HCT116 (cell line): ENCODE measurements around the gene TACC3. TPM values are rescaled to one million over a fixed set of nuclear protein-coding genes. Genes with fewer than 3 reads are reported as not detected.

ENCODE experiments used
- ATAC-seq: fragments of 200-7000 bp; cut with Tn5 transposase; 2 replicates; pipeline ENCODE4 v1.9.1; 2020; ENCODE audit warnings: mild to moderate bottlenecking, moderate library complexity
- BruUV-seq: library from RNA; stranded (reverse); fragments of 400-500 nt; replicated peaks from 2 replicates; lab custom pipeline; 2021; lab: Mats Ljungman, UMichigan
- CTCF ChIA-PET: fragments of 300-600 bp; sonication (Branson Sonifier 250); formaldehyde crosslinking; loops from one replicate; lab custom pipeline; 2021; ENCODE audit warnings: antibody characterized with exemption; lab: Charles Lee
- POLR2A ChIA-PET: fragments of 300-600, 350-600 bp; sonication (Branson Sonifier 250); formaldehyde crosslinking; loops from one replicate; lab custom pipeline; 2021; ENCODE audit warnings: antibody characterized with exemption; lab: Charles Lee
- RAD21 ChIA-PET, 2 experiments: fragments of 300-600 bp; sonication (Branson Sonifier 250); formaldehyde crosslinking; loops; one replicate each; lab custom pipeline; 2023; ENCODE audit warnings: low total read pairs in 2 of 2; ENCODE audit not compliant: uncharacterized antibody in 2 of 2, unreplicated experiment in 2 of 2, low non-redundant PET in 1 of 2; lab: Charles Lee
- DNase-seq: peaks from one replicate; pipeline ENCODE4 v3.0.0-alpha.2; 2010; ENCODE audit warnings: low read depth, low spot score
- H2AFZ ChIP-seq: fragments of 200-600 bp; shearing (Covaris generic), sonication (generic); 2 replicates; pipeline ENCODE4 v1.6.1; 2017; ENCODE audit warnings: low read depth, mixed run types, mixed read lengths, antibody characterized with exemption, low read length; ENCODE audit not compliant: poor library complexity, severe bottlenecking
- H3K27ac ChIP-seq: 2 replicates; pipeline ENCODE4 v1.5.1; 2012; ENCODE audit warnings: low read depth, low read length
- H3K27me3 ChIP-seq: fragments of 200-600 bp; sonication (generic); 2 replicates; pipeline ENCODE4 v1.6.1; 2016; ENCODE audit warnings: mixed run types, low read length, mixed read lengths; ENCODE audit not compliant: insufficient read depth
- H3K36me3 ChIP-seq, 2 experiments: fragments of 200-500 bp in 1 of 2; fragments of 200-600 bp in 1 of 2; sonication (Bioruptor generic) in 1 of 2; sonication (generic) in 1 of 2; 2 replicates each; pipeline versions ENCODE4 v1.5.1 to v1.6.1; 2014 to 2016; ENCODE audit warnings: low read length in 2 of 2, inconsistent platforms in 1 of 2, mixed read lengths in 1 of 2, mixed run types in 1 of 2; ENCODE audit not compliant: insufficient read depth in 2 of 2, control insufficient read depth in 1 of 2
- H3K4me1 ChIP-seq, 2 experiments: fragments of 200-600 bp in 1 of 2; sonication (generic) in 1 of 2; 2 replicates each; pipeline versions ENCODE4 v1.5.1 to v1.6.1; 2012 to 2017; ENCODE audit warnings: low read length in 2 of 2, inconsistent platforms in 1 of 2, mild to moderate bottlenecking in 1 of 2, mixed read lengths in 1 of 2, mixed run types in 1 of 2, moderate library complexity in 1 of 2; ENCODE audit not compliant: insufficient read depth in 2 of 2, control insufficient read depth in 1 of 2
- H3K4me2 ChIP-seq: fragments of 200-600 bp; sonication (generic); 2 replicates; pipeline ENCODE4 v1.6.1; 2017; ENCODE audit warnings: mixed run types, low read length, mixed read lengths
- H3K4me3 ChIP-seq, 2 experiments: fragments of 200-600 bp in 1 of 2; sonication (generic) in 1 of 2; replicated peaks in 1 of 2; 2 replicates each; pipeline ENCODE4 v1.5.1; 2011 to 2016; ENCODE audit warnings: low read length in 2 of 2, control low read depth in 1 of 2, low read depth in 1 of 2, mild to moderate bottlenecking in 1 of 2, mixed read lengths in 1 of 2, mixed run types in 1 of 2
- H3K79me2 ChIP-seq: fragments of 200-600 bp; sonication (generic); 2 replicates; pipeline ENCODE4 v1.6.1; 2017; ENCODE audit warnings: mild to moderate bottlenecking, mixed run types, low read length, moderate library complexity, mixed read lengths; ENCODE audit not compliant: insufficient read depth
- H3K9ac ChIP-seq: fragments of 200-600 bp; sonication (generic); 2 replicates; pipeline ENCODE4 v1.6.1; 2016; ENCODE audit warnings: low read length, mixed read lengths
- H3K9me2 ChIP-seq: fragments of 200-600 bp; sonication (generic), shearing (Covaris generic); 2 replicates; pipeline ENCODE4 v1.6.1; 2017; ENCODE audit warnings: mixed run types, mild to moderate bottlenecking, moderate library complexity; ENCODE audit not compliant: insufficient read depth
- H3K9me3 ChIP-seq, 2 experiments: fragments of 200-500 bp in 1 of 2; fragments of 200-600 bp in 1 of 2; sonication (Bioruptor generic) in 1 of 2; sonication (generic) in 1 of 2; 2 replicates each; pipeline ENCODE4 v1.6.1; 2014 to 2017; ENCODE audit warnings: low read length in 2 of 2, mixed read lengths in 2 of 2, inconsistent platforms in 1 of 2, low read depth in 1 of 2, mild to moderate bottlenecking in 1 of 2, mixed run types in 1 of 2, moderate library complexity in 1 of 2; ENCODE audit not compliant: control insufficient read depth in 1 of 2, insufficient read depth in 1 of 2
- H4K20me1 ChIP-seq: fragments of 200-600 bp; sonication (generic), shearing (Covaris generic); 2 replicates; pipeline ENCODE4 v1.6.1; 2017; ENCODE audit warnings: mixed run types, mild to moderate bottlenecking, moderate library complexity; ENCODE audit not compliant: insufficient read depth
- CTCF ChIP-seq, 3 experiments: fragments of 200-600 bp in 1 of 3; sonication (generic) in 1 of 3; IDR thresholded peaks in 2 of 3; conservative IDR thresholded peaks in 1 of 3; 2 replicates each; pipeline ENCODE4 v1.5.1; 2012 to 2017; ENCODE audit warnings: low read depth in 2 of 3, low read length in 2 of 3, antibody characterized with exemption in 1 of 3, borderline replicate concordance in 1 of 3, control low read depth in 1 of 3, mild to moderate bottlenecking in 1 of 3, mixed read lengths in 1 of 3, mixed run types in 1 of 3, moderate library complexity in 1 of 3; ENCODE audit not compliant: insufficient read depth in 1 of 3
- ELF1 ChIP-seq: IDR thresholded peaks from 2 replicates; pipeline ENCODE4 v1.6.1; 2012; ENCODE audit warnings: low read depth, borderline replicate concordance
- EZH2 ChIP-seq: fragments of 200-600 bp; sonication (generic); IDR thresholded peaks from 2 replicates; pipeline ENCODE4 v1.6.1; 2017; ENCODE audit warnings: antibody characterized with exemption, mixed run types
- POLR2AphosphoS5 ChIP-seq: IDR thresholded peaks from 2 replicates; pipeline ENCODE4 v1.6.1; 2011; ENCODE audit warnings: mild to moderate bottlenecking, low read depth, low read length, moderate library complexity
- RAD21 ChIP-seq: IDR thresholded peaks from 2 replicates; pipeline ENCODE4 v1.6.1; 2012; ENCODE audit warnings: low read depth, mild to moderate bottlenecking
- SIN3A ChIP-seq: IDR thresholded peaks from 2 replicates; pipeline ENCODE4 v1.6.1; 2012; ENCODE audit warnings: low read depth
- SP1 ChIP-seq: IDR thresholded peaks from 2 replicates; pipeline ENCODE4 v1.6.1; 2012; ENCODE audit warnings: low read depth
- SRF ChIP-seq: IDR thresholded peaks from 2 replicates; pipeline ENCODE4 v1.6.1; 2012; ENCODE audit warnings: low read depth
- TCF7L2 ChIP-seq: IDR thresholded peaks from 2 replicates; pipeline ENCODE4 v1.7.0; 2011; ENCODE audit warnings: borderline replicate concordance, inconsistent platforms; ENCODE audit not compliant: insufficient read depth, insufficient read length; ENCODE audit errors: extremely low read depth
- intact Hi-C: fragments of 100-400 bp; cut with micrococcal nuclease; formaldehyde crosslinking; loops from 2 replicates; pipeline ENCODE4 v1.10.0; 2022
- total RNA-seq: library from RNA; stranded (reverse); gene quantifications from one replicate; pipeline ENCODE4 v1.2.1, GENCODE V29; 2021; ENCODE audit not compliant: unreplicated experiment
- TF ChIP-seq, protein P1 (sequence below): IDR thresholded peaks from 2 replicates; pipeline ENCODE4 v1.6.1; 2012; ENCODE audit warnings: low read depth
- TF ChIP-seq, protein P2 (sequence below): IDR thresholded peaks from 2 replicates; pipeline ENCODE4 v1.6.1; 2012

Gene TACC3
- total RNA-seq, 1 experiment from 2014 or later: 106 TPM

- no TSS peak for BruUV-seq
- H2AFZ ChIP-seq: no peak within 1 kb of the TSS
- H3K4me2 ChIP-seq: peak within 1 kb of the TSS; percentile 90
Measured at GRCh38 chr4:1683736-1684505, 37.4 kb upstream of the TACC3 start, which contains the start of gene FAM53A. Gene FAM53A (minus strand): TSS chr4:1684313. CDS start chr4:1668741, 15,572 bp downstream.

GRCh38 chr4:1684506-1685234, 36.7 kb upstream of the TACC3 start:
- intact Hi-C loops: no loop called here
- H3K27ac ChIP-seq: peak overlapping the region; percentile 70; the same call in 1 of the 2 replicates
- no peak overlapping the region for H2AFZ ChIP-seq
- H3K4me2 ChIP-seq: peak overlapping the region; percentile 90
- ATAC-seq (peak; percentile 51), DNase-seq (no peak)
- ChIA-PET CTCF (no interaction called here), POLR2A (interaction anchor here (1.1 kb wide), 1 partner anchor 9 kb away, joined by 3 read pairs; no protein-coding TSS in a partner anchor), RAD21 (no interaction called here)
- H3K36me3 ChIP-seq: no peaks in the 10 kb centered on the region
- H3K9me3 ChIP-seq: no peaks in the 10 kb centered on the region
- H3K79me2 ChIP-seq: no peaks in the 10 kb centered on the region
- peaks cover 8 to 23% of the 10 kb centered on the region in 2 experiments; a peak in 3 of 4 replicates for H3K4me1 ChIP-seq
- no TSS peak for BruUV-seq
- H3K9ac ChIP-seq: peak overlapping the region; percentile 67
- H3K4me3 ChIP-seq: peak overlapping the region; percentile 53 to 63
- H3K27me3 ChIP-seq: no peaks in the 10 kb centered on the region
- H3K9me2 ChIP-seq: no peaks in the 10 kb centered on the region
- no peaks in the 10 kb centered on the region for H4K20me1 ChIP-seq
- TF ChIP-seq EZH2 (no peak), CTCF (IDR thresholded peaks at IDR 0.05 in 2 of 3, conservative IDR thresholded peaks at IDR 0.05 in 1 of 3; ENCODE audit: borderline replicate concordance in 1 of 3, insufficient read depth in 1 of 3, low read depth in 2 of 3, low read length in 2 of 3) (no peak), RAD21 (no peak), SP1 (no peak), POLR2AphosphoS5 (peak; percentile 77)
- TF ChIP-seq, protein P1, sequence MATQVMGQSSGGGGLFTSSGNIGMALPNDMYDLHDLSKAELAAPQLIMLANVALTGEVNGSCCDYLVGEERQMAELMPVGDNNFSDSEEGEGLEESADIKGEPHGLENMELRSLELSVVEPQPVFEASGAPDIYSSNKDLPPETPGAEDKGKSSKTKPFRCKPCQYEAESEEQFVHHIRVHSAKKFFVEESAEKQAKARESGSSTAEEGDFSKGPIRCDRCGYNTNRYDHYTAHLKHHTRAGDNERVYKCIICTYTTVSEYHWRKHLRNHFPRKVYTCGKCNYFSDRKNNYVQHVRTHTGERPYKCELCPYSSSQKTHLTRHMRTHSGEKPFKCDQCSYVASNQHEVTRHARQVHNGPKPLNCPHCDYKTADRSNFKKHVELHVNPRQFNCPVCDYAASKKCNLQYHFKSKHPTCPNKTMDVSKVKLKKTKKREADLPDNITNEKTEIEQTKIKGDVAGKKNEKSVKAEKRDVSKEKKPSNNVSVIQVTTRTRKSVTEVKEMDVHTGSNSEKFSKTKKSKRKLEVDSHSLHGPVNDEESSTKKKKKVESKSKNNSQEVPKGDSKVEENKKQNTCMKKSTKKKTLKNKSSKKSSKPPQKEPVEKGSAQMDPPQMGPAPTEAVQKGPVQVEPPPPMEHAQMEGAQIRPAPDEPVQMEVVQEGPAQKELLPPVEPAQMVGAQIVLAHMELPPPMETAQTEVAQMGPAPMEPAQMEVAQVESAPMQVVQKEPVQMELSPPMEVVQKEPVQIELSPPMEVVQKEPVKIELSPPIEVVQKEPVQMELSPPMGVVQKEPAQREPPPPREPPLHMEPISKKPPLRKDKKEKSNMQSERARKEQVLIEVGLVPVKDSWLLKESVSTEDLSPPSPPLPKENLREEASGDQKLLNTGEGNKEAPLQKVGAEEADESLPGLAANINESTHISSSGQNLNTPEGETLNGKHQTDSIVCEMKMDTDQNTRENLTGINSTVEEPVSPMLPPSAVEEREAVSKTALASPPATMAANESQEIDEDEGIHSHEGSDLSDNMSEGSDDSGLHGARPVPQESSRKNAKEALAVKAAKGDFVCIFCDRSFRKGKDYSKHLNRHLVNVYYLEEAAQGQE: no peak

More at GRCh38 chr4:1683736-1684505, 37.4 kb upstream of the TACC3 start, which contains the start of gene FAM53A:
- Histone ChIP-seq H3K9me2 (no peaks in the 10 kb centered on the region), H3K9ac (peak within 1 kb of the TSS; percentile 67), H3K9me3 (no peaks in the 10 kb centered on the region), H3K36me3 (no peaks in the 10 kb centered on the region), H3K4me1 (peaks cover 8 to 23% of the 10 kb centered on the region in 2 experiments; a peak in 3 of 4 replicates), H3K4me3 (peak within 1 kb of the TSS; percentile 53 to 63), H3K27ac (peak within 1 kb of the TSS; percentile 70; the same call in 1 of the 2 replicates), H3K79me2 (no peaks in the 10 kb centered on the region), H3K27me3 (no peaks in the 10 kb centered on the region), H4K20me1 (no peaks in the 10 kb centered on the region)
- intact Hi-C loops: no loop called here
- CTCF ChIA-PET: interaction anchor here (1.8 kb wide), 1 partner anchor 9 kb away, joined by 6 read pairs; no protein-coding TSS in a partner anchor
- POLR2A ChIA-PET: interaction anchor here (1.1 kb wide), 1 partner anchor 10 kb away, joined by 3 read pairs; no protein-coding TSS in a partner anchor
- peak; percentile 57 for DNase-seq
- RAD21 ChIA-PET: no interaction called here
- no peak for TF ChIP-seq SRF
- TF ChIP-seq, protein P2, sequence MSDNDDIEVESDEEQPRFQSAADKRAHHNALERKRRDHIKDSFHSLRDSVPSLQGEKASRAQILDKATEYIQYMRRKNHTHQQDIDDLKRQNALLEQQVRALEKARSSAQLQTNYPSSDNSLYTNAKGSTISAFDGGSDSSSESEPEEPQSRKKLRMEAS: 0 out of 2 replicates have a peak, but pooled peaks have one; percentile 22
- TF ChIP-seq ELF1: no peak
- TF ChIP-seq POLR2AphosphoS5: peak; percentile 43; the same call in 1 of the 2 replicates
- no peak for TF ChIP-seq SIN3A
- TF ChIP-seq TCF7L2: peak; percentile 56
- ATAC-seq: peak; percentile 96
